Activated naive CD4-positive, alpha-beta T cell treated with Interleukin-2 at 50 U/mL for 16 hours (primary cell): Measurements from ENCODE around the gene EIF3I.

ENCODE experiments used
- DNase-seq: peaks from one replicate; pipeline ENCODE4 v3.0.0-alpha.2; 2020

EIF3I gene

DNA sequence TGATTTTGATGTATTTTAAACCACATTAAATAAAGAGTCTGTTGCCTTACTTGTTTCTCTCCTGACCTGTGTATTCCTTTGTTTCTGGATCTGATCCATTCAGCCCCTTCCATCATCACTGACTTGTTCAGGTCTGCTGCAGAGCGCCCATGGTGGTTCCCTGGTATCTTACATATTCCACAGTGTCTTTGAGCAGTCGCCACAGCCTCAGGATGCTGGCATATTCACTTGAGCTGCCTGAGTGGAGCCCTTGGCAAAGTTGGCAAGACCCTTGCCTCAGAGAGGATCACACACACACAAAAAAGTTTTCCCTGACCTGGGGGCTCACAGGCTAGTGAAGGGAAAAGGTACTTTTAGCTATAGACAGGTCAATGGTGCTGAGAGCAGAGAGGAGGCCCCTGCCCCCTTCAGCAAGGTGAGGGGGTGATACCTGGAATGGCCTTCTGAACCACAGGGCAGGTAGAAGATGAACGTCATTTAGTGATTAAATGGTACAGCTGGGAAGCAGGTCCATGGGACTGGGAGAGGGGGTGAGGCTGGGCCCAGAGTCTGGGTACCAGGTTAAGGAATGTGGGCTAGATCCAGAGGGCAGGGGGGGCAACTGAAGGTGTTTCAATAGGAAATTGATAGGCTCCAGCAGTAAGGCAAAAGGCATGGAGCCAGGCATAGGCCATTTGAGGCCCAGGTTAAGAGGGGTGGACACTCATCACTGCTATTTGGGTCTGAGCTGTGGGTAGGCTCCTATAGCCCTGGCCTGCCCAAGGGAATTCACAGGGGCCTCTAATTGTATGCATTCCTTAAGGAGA lies 23.8 kb upstream of the EIF3I start:
- DNase-seq = no peak

DNA sequence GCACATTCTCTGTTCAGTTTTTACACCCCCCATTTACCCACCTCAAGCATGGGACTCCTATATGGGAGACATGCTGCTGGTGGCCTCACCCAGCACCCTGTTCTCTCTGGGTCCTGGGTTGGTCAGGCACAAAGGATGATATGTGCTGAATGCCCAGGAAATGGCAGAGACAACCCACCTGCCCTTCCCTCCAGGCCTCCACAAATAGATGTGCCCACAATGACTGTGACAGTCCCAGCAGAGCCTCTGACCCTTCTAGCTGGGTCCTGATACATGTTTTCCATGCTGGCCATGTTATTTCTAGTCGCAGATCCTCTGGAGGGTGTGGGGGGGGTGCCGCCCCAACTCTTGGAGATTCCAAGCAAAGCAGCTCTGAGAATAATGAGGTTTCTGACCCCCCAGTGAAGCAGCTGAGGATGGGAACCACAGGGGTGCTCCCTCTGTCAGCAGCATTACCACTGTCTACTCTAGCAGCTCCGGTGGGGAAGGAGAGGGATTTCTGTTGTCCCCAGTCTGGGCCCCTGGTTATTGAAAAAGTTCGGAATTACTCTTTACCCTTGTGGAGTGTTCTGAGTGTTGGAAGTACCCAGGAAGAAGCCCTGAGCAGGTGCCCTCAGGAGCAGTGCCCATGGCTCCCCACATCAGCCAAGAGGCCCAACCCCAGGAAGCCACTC lies 23.0 kb upstream of the EIF3I start:
- DNase-seq = no peak

GRCh38 chr1:32199717-32200072 lies 22.5 kb upstream of the EIF3I start:
- DNase-seq = no peak

GRCh38 chr1:32200226-32201010 lies 21.8 kb upstream of the EIF3I start, which contains the start of gene CCDC28B:
Gene CCDC28B, plus strand, starts transcription at chr1:32200595. Its CDS starts 1,341 bp downstream, at chr1:32201936.
- peak; percentile 52 for DNase-seq

DNA sequence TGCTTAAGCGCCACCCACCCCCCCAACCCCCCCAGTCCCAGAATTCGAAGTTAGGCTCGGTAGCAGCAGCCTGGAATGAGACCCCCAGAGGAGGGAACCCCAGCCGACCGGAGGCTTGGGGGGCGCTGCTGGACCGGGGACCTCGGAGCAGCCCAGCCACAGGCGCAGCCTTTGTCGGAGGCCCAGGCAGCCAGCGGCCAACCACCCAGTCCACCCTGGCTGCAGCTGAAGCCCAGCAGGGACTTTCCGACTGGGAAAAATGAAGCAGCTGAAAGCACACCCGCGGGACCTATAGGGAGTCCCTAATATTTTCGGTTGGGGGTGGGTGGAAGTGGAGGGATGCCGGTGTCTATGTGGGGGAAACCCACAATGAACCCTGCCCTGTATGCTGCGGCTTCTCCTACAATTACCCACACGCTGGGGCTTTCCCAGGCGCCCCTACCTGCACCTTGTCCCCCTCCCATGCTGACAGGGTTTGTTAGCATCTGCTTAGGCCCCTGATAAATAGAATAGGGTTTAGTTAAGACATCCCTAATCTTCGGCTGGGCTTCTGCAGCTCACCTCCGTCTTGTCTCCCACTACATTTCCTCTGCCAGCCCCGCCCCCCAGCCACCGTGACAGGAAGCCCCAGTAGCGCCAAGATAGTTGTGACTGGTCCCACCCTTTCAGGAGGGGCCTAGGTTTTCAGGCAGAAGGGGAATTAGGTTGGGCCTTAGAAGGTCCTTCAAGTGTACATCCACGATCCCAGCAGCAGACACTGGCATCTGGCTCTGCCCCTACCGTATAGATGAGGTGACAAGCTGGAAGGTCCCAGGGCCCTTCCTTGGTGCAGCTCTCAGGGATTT lies 21.0 kb upstream of the EIF3I start:
- DNase-seq = peak; percentile 76

DNA sequence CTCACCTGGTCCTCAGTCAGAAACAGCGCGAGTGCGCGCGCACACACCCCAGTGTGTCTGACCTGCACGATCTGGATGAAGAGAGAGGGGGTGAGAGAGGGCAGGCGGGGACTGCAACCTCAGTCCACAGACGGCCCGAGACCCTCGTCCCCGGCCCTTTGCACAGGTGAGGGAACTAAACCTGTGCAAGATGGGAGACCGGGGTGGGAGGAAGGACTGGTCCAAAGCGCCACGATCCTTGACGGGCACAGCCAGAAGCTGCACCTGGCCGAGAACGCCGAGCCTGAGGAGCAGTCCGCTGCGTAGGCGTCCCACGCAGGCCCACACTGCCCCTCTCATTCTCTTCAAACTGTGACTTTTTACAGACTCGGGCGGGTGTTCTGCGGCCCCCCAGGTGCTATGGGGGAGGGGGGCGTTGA lies 17.3 kb upstream of the EIF3I start:
- no peak for DNase-seq

DNA sequence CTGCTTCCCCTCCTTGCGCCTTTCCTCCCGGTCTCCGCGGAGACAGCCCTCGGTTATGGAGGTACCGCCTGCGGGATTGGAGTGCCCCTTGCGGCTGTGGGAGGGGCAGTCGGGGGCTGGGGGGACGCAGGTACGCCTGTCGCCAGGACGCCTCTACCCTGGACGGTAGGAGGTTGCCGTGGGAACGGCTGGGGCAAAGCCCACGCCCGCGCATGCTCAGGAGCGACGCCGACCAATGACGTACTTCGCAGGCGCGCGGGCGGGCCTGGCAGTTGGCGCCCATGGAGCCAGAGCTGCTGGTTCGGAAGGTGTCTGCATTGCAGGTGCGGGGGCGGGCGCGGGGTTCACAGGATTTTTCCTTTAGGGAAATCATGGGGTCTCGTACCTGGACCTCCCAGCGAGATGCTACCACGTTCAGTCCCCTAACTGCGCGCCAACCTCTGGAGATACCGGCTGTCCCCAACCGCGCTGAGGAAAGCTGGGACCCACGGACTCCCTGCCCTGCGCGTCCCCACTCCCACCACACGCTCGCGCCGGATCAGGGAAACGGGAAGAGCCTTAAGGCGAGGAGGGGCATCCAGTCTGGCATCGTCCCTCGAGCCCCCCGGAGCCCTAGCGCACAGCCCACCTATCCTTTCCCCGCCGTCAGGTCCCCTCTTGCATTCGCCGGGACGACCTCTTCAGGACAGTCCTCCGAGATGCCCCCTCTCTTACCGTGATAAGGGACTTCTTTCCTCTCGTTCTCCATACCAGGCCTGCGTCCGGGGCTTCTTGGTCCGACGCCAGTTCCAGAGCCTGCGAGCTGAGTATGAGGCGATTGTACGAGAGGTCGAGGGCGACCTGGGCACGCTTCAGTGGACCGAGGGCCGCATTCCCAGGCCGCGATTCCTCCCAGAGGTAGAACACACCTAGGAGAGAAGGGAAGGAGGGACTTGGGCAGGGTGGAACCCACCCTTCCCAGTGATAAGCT lies 16.5 kb upstream of the EIF3I start, which contains the start of gene IQCC:
TSS of gene IQCC (plus strand) at position 271 of the 970 bp plus-strand sequence. CDS start at position 282, 11 bp downstream.
- DNase-seq = peak; percentile 84

GRCh38 chr1:32208469-32208868 lies 13.7 kb upstream of the EIF3I start:
- DNase-seq = no peak

DNA sequence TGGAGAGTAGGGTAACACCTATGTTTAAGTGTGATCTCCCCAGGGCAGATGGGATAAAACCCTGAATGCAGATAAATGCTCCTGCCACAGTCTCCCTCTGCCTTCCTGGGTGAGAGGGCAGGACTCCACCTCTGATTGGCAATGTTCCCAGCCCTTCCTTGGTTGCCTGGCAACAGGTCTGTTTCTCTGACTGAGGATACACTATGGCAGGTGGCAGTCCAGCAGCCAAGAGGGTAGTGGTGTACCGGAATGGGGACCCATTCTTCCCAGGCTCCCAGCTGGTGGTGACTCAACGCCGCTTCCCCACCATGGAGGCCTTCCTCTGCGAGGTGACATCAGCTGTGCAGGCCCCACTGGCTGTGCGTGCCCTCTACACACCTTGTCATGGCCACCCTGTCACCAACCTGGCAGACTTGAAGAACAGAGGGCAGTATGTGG lies 13.3 kb upstream of the EIF3I start, which contains the start of gene DCDC2B:
TSS of gene DCDC2B (plus strand) at position 199 of the 438 bp plus-strand sequence. CDS start at position 204, 5 bp downstream.
- DNase-seq = no peak

DNA sequence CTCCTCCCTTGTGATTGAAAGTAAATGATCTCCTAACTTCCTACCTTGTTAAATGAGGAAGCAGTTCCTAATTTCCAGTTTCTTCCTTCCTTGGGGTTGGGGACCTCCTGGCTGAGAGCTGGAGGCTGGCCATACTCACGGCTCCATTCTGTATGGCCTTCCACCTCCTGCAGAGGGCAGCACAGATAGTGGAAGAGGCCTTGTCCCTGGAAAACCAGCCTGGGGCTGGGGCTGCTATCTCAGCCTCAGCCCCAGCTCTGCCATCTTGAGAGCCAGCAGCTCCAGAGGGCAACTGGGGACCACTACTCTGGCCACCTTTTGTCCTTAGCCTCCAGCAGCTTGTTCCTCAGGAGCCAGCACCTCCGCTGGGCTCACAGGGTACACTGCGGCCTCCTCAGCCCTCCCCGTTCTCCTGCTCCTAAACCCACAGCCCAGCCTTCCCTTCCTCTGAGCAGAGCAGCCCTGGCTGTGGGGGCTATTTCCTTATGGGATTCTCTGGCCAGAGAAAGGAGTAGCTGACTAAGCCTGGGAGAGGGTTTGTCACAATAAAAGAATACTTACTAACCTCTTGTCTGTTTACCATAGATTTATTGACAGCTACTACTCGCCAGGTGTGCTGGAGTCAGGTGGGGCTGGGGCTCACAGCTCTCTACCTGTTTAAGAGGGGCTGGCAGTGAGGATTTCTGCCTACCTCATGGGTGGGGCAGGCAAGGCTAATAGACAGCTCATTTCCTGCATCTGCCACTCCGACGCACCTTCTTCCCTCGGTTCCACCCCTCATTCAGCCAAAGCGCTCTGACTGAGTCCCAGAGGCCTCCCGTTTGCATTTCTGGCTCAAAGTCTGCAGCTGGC lies 6.4 kb upstream of the EIF3I start:
- DNase-seq = peak; percentile 63

DNA sequence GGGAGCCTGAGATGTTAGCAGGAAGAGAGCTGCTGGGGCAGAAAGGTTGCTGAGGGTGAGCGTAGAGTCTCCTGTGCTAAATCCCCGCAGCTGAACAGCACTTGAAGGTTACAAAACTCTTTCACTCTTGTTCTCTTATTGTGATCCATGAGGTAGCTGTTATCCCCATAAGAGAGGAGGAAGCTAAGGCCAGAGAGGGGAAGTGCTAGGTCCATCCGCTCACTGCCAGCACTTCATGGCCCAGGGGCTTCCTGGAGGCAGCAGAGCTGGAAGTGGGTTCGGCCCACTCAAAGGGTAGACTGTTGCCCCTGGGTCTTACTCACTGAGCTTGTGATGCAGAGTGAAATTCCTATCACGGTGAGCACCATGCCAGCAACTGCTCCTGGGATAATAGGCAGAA lies 5.6 kb upstream of the EIF3I start:
- no peak for DNase-seq

DNA sequence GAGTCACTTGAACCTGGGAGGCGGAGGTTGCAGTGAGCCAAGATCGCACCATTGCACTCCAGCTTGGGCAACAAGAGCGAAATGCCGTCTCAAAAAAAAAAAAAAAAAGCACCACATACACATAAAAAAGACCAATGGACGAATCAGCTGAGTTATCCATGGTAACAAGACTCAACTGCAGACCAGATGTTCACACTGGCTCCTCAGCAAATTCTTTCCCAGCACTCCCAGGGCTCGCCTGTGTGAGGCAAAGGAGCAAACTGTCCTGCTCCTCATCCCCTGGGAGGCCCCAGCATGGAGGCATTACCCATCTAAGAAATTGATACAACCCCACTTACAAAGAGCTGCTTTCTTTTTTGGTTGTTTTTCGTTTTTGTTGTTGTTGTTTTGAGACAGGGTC lies 3.2 kb upstream of the EIF3I start:
- no peak for DNase-seq

- no peak for DNase-seq
Observed at GRCh38 chr1:32220746-32221580, 1.2 kb upstream of the EIF3I start.

GRCh38 chr1:32221581-32221979 lies 627 bp upstream of the EIF3I start:
- no peak for DNase-seq

DNA sequence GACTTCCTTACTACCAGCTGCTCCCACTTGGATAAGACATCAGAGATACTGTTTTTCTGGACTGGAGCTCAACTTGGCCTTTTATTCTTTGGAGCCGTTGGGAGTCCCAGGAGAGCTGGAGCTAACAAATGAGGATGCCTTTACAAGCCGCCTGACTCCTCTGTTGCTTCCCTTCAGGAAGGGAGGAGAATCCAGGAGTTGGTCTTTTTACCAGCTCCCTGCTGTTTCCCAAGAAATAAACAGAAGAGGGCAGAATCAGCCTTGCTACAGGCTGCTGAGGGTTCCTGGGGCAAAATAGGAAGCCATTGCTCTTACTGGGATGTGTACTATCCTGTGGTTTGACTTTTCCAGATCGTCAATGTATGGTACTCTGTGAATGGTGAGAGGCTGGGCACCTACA lies 1.5 kb downstream of the EIF3I start:
- DNase-seq = no peak

DNA sequence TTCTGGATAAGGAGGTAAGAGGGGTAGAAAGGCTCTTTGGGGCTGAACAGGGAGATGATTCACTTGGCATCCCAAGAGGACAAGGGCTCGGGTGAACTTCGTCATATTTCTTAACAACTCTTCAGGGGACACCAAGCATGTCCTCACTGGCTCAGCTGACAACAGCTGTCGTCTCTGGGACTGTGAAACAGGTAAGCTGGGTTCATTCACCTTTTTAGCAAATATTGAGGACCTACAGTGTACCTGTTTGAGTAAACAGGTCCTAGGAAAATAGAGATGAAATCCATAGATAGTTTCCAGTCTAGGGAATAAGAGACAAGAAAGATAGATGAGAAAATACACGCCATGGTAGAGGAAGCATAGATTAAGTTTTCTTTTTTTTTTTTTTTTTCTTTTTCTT lies 2.1 kb downstream of the EIF3I start:
- DNase-seq = no peak

DNA sequence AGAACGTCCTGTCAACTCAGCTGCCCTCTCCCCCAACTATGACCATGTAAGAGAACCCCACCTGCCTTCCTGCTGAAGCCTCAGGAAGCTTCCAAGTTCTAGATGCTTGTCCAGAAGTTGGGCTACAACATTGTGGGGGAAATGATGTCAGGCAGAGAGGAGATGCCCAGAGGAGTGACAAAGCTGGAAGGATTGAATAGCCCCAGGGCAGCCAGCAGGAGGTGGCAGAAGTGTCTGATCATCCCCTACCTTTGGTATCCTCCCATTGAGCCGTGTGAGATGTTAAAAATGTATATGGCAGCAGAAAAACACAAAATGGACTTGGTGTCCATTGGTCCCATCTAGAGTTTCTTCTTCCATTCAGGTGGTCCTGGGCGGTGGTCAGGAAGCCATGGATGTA lies 6.6 kb downstream of the EIF3I start:
- no peak for DNase-seq

DNA sequence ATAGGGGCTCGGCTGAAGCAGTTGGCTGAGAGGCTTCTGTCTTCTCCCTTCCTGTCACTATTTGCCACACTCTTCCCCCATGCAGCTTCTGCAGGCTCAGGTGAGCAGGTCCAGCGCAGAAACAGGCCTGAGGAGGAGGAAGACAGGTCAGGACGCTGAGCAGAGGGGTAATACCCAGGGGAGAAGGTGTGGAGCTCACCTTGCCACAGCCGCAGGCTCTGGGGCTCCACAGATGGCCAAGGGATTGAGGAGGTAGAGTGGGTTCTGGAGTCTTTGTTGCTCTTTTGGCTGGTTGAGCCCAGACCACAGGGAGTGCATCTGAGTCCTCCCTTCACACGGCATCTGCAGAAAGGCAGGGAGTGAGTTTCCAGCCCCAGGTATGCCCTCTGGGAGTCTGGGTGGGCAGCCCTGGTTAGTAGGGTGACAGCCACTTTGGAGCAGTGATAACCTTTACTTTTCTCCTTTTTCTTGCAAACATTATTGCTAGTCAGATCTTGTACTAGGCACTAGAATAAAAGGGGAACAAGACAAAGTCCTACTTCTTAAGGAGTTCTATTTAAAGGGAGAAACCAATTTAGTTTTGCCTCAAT lies 9.7 kb downstream of the EIF3I start:
- DNase-seq = no peak
